AG09309 (cell line): ENCODE measurements around the gene KDM5A.
"Not testable (repeated sequence)": the region's sequence is repeated elsewhere in the genome, so short reads cannot be mapped to it uniquely, and the experiment has no call there.

Experiments used
- DNase-seq: peaks from one replicate; pipeline ENCODE4 v3.0.0-alpha.2; 2010; ENCODE audit warnings: low read depth
- H3K4me3 ChIP-seq: 2 replicates; pipeline ENCODE4 v1.5.1; 2011; ENCODE audit warnings: mild to moderate bottlenecking, low read depth, low read length, moderate library complexity; ENCODE audit not compliant: control insufficient read depth
- TF ChIP-seq, protein P1 (sequence below): IDR thresholded peaks from 2 replicates; pipeline ENCODE4 v1.5.1; 2011; ENCODE audit warnings: mild to moderate bottlenecking, low read depth, low read length, inconsistent platforms; ENCODE audit not compliant: insufficient read depth, control insufficient read depth; ENCODE audit errors: missing control alignments

Gene KDM5A

DNA sequence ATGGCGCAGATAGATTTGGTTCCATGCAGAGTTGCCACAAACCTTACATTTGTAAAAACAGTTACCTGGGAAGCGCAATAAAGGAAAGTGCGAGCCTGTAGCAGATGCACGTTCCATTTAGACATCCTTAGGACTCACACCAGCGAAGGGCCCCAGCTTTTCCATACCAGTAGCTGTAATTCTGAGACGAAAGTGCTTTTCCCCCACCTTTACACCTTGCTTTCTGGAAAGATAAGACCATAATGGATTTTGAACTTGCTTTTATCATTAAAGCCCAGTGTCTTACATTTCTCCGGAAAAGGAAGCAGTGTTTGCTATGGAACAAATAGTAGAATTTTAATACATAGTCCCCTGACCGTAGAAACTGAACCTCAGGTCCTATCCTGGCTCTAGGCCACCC is 11.7 kb upstream of the KDM5A start:
- TF ChIP-seq, protein P1, sequence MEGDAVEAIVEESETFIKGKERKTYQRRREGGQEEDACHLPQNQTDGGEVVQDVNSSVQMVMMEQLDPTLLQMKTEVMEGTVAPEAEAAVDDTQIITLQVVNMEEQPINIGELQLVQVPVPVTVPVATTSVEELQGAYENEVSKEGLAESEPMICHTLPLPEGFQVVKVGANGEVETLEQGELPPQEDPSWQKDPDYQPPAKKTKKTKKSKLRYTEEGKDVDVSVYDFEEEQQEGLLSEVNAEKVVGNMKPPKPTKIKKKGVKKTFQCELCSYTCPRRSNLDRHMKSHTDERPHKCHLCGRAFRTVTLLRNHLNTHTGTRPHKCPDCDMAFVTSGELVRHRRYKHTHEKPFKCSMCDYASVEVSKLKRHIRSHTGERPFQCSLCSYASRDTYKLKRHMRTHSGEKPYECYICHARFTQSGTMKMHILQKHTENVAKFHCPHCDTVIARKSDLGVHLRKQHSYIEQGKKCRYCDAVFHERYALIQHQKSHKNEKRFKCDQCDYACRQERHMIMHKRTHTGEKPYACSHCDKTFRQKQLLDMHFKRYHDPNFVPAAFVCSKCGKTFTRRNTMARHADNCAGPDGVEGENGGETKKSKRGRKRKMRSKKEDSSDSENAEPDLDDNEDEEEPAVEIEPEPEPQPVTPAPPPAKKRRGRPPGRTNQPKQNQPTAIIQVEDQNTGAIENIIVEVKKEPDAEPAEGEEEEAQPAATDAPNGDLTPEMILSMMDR = no peak
- peak overlapping the region; percentile 79 for H3K4me3 ChIP-seq
- DNase-seq = no peak

DNA sequence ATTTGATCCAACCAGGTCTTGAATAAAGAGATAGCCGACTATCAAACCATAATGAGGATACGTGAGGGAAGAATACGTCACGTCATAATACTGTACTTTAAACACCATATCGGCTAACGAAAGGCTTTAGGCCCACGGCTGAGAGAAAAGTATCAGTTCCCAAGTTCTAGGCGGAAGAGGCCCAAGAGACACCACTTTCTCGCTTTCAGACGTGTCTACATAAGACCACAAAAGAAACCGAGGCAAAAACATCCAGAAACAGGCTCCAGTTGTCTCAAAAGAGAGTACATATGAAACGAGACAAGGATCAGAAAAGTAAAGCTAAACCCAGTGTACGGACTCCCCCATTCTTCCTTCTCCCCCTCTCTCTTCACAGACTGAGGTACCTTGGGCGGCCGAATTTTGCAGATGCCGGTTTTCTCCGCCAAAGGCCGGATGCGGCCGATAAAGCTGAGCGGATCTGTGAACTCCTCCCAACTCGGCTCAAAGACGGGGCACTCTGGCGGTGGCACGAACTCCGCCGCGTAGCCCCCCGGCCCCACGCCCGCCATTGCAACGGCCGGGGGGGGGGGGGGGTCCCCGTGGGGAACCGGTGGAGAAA is 479 bp downstream of the KDM5A start:
- DNase-seq = no peak
- TF ChIP-seq, protein P1 = no peak
- peak overlapping the region; percentile 83 for H3K4me3 ChIP-seq

DNA sequence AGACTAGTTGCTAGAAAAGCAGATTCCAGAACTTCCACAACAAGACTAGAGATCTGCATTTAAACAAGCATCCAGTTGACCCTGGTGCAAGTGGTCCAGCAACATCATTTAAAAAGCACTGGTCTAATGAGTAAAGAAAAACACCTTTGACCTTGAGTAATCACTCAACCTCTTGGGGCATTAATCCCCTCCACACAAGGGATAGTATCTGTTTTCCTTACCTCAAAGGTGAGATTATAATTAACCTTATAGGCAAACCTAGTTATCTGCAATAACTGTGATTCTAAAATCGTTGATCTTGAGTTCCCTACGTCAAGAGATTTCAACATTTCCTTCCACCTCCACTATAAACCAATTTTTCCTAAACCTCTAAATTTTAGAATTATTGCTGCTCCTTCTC is 1.1 kb downstream of the KDM5A start:
- TF ChIP-seq, protein P1 = no peak
- H3K4me3 ChIP-seq = peak overlapping the region; percentile 83
- DNase-seq = no peak

DNA sequence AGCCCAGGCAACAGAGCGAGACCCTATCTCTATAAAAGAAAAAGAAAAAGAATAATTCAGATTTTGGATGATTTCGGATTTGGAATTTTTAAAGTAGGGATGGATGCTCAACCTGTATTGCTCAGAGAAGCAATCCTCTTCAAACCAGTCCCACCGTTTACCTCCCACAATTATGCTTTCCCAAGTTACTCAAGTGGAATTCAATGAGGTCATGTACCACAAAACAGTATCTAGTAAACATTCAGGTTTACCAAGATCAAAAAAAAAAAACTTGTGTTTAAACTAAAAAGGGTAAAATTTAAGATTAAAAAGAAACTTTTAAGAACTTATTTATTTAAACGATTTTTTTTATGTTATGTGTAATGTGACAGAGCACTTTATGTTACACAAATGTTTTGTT is 2.5 kb downstream of the KDM5A start:
- TF ChIP-seq, protein P1 = no peak
- DNase-seq = no peak
- peak overlapping the region; percentile 7; the same call in 1 of the 2 replicates for H3K4me3 ChIP-seq

DNA sequence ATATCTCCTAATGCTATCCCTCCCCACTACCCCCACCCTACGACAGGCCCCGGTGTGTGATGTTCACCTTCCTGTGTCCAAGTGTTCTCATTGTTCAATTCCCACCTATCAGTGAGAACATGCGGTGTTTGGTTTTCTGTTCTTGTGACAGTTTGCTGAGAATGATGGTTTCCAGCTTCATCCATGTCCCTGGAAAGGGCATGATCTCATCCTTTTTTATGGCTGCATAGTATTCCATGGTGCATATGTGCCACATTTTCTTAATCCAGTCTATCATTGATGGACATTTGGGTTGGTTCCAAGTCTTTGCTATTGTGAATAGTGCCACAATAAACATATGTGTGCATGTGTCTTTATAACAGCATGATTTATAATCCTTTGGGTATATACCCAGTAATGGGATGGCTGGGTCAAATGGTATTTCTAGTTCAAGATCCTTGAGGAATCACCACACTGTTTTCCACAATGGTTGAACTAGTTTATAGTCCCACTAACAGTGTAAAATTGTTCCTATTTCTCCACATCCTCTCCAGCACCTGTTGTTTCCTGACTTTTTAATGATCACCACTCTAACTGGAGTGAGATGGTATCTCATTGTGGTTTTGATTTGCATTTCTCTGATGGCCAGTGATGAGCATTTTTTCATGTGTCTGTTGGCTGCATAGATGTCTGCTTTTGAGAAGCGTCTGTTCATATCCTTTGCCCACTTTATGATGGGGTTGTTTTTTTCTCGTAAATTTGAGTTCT is 18.2 kb downstream of the KDM5A start:
- not testable (repeated sequence) for H3K4me3 ChIP-seq, DNase-seq

DNA sequence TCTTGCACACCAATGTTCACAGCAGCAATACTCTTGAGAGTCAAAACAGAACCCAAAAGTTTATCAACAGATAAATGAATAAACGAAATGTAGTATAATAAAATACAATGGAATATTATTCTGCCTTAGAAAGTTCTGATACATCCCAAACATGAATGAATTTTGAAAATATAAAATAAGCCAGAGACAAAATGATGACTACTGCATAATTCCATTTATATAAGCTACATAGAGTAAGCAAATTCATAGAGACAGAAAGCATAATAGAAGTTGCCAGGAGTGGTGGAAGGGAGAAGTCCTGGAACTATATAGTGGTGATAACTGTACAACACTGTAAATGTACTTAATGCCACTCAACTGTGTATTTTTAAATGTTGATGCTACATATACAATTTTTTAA is 21.1 kb downstream of the KDM5A start:
- DNase-seq = no peak
- TF ChIP-seq, protein P1 = no peak
- H3K4me3 ChIP-seq = no peak overlapping the region

DNA sequence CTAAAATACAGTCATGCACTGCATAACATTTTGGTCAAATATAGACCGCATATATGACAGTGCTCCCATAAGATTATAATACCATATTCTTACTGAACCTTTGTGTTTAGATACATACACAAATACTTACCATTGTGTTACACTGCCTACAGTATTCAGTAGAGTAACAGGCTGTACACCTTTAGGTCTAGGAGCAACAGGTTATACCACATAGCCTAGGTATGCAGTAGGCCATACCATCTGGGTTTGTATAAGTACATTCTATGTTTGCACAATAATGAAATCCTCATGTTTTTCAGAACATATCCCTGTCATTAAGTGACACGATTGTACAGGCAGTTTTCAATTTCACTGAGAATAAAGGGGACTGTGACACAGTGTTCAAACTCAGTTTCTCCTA is 22.3 kb downstream of the KDM5A start:
- no peak overlapping the region for H3K4me3 ChIP-seq
- TF ChIP-seq, protein P1 = no peak
- DNase-seq = no peak
